Measurements from ENCODE around the gene L3MBTL1.

Gene L3MBTL1

GRCh38 chr20:43536041-43536816 lies 28.7 kb downstream of the L3MBTL1 start:
- DNase-seq: no peak

- no peak for DNase-seq
Measured at GRCh38 chr20:43536817-43537440, 29.4 kb downstream of the L3MBTL1 start.

- DNase-seq: peak; percentile 47
Measured at GRCh38 chr20:43537921-43538877, 30.7 kb downstream of the L3MBTL1 start.

GRCh38 chr20:43538878-43539700 lies 31.6 kb downstream of the L3MBTL1 start:
- no peak for DNase-seq

- DNase-seq: no peak
Measured at GRCh38 chr20:43539975-43540672, 32.6 kb downstream of the L3MBTL1 start.

GRCh38 chr20:43540673-43541060 lies 33.2 kb downstream of the L3MBTL1 start:
- DNase-seq: no peak

- peak; percentile 68 for DNase-seq
Measured at GRCh38 chr20:43541214-43541613, 33.7 kb downstream of the L3MBTL1 start.

- no peak for DNase-seq
Measured at GRCh38 chr20:43542161-43542560, 34.7 kb downstream of the L3MBTL1 start.

- DNase-seq: no peak
Measured at GRCh38 chr20:43542674-43543073, 35.2 kb downstream of the L3MBTL1 start.

- DNase-seq: no peak
Measured at GRCh38 chr20:43543138-43543537, 35.6 kb downstream of the L3MBTL1 start.

GRCh38 chr20:43544501-43544900 lies 37.0 kb downstream of the L3MBTL1 start:
- DNase-seq: no peak

GRCh38 chr20:43545837-43546578 lies 38.5 kb downstream of the L3MBTL1 start:
- no peak for DNase-seq

- DNase-seq: no peak
Measured at GRCh38 chr20:43548273-43548880, 40.9 kb downstream of the L3MBTL1 start.

GRCh38 chr20:43549416-43550065 lies 42.0 kb downstream of the L3MBTL1 start:
- DNase-seq: no peak

- no peak for DNase-seq
Measured at GRCh38 chr20:43550456-43550855, 43.0 kb downstream of the L3MBTL1 start.

GRCh38 chr20:43554369-43554768 lies 46.9 kb downstream of the L3MBTL1 start:
- DNase-seq: no peak

- DNase-seq: no peak
Measured at GRCh38 chr20:43558412-43559146, 51.1 kb downstream of the L3MBTL1 start, which contains the start of gene SGK2. Gene SGK2 (plus strand): TSS chr20:43559027. CDS start chr20:43566496, 7,469 bp downstream.

- no peak for DNase-seq
Measured at GRCh38 chr20:43559147-43559987, 51.9 kb downstream of the L3MBTL1 start.

Data from HCEC 1CT (cell line).